Measurements from ENCODE around the gene MED13L.

DNA sequence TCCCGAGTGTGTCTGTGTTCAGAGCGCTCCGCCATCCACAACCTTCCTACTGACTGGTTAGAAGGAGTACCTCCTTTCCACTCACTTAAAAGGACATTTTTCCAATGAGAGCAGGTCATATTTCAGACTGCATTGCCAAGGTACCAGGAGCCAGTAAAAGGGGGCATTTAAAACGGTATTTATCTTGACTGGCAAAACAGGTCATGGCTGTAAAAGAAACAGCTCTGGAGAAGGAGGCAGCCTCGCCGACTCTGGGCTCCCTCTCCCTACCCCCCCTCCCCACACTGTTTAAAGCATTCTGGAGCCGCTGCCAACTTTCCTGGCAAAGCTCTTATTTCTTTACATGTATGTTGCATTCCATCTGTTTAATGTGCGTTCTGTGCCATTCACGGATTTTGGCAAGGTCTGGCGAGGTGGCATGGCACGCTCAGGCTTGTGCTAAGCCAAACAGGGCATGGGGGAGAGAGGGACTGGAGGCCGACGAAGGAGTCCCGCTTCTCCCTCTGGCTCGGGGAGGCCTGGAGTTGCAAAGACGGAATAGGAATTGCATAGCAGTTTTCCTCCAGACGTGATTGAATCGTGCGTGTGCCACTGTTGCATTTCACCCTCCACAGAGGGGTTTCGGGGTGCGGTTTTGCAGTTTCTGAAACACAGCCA is 41.2 kb upstream of the MED13L start:
- TF ChIP-seq POLR2A (IDR thresholded peaks at IDR 0.05): no peak
- TF ChIP-seq, protein P1, sequence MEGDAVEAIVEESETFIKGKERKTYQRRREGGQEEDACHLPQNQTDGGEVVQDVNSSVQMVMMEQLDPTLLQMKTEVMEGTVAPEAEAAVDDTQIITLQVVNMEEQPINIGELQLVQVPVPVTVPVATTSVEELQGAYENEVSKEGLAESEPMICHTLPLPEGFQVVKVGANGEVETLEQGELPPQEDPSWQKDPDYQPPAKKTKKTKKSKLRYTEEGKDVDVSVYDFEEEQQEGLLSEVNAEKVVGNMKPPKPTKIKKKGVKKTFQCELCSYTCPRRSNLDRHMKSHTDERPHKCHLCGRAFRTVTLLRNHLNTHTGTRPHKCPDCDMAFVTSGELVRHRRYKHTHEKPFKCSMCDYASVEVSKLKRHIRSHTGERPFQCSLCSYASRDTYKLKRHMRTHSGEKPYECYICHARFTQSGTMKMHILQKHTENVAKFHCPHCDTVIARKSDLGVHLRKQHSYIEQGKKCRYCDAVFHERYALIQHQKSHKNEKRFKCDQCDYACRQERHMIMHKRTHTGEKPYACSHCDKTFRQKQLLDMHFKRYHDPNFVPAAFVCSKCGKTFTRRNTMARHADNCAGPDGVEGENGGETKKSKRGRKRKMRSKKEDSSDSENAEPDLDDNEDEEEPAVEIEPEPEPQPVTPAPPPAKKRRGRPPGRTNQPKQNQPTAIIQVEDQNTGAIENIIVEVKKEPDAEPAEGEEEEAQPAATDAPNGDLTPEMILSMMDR (IDR thresholded peaks at IDR 0.05): no peak
- no peak for TF ChIP-seq POLR2AphosphoS5 (IDR thresholded peaks at IDR 0.05)

Measured in breast epithelium (tissue), 3 donors.